NCI-H446 treated with DMSO at 0.1 percent for 48 hours (cell line): ENCODE data around the gene C1orf105.
"Not testable (repeated sequence)": the region's sequence is repeated elsewhere in the genome, so short reads cannot be mapped to it uniquely, and the experiment has no call there.

Experiments
- DNase-seq: peaks from one replicate; lab custom pipeline; 2025; lab: John Stamatoyannopoulos, UW

C1orf105 gene

GRCh38 chr1:172488393-172488792, 67.9 kb downstream of the C1orf105 start:
- DNase-seq = no peak

DNA sequence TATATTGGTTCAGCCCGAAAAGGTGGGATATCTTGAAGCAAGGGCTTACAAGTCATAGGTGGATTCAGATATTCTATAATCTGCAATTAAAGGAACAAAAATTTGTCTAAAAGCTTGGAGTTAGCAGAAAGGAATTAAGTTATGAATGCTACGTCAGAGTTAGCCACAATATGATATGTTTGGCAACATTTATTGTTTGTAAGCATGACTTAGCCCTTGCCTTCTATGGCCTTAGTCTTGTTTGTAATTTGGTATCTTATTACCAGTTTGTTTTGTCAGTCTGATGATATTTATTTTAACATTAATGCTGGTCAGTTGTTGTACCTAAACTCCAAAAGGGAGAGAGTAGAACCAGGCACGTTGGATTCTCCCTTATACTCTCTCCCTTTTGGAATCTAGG, 69.4 kb downstream of the C1orf105 start:
- no peak for DNase-seq

GRCh38 chr1:172492421-172492820, 71.9 kb downstream of the C1orf105 start:
- DNase-seq = no peak

- no peak for DNase-seq
These were observed 73.7 kb downstream of the C1orf105 start for GRCh38 chr1:172494166-172494565.

- DNase-seq = not testable (repeated sequence)
These were observed 75.6 kb downstream of the C1orf105 start for GRCh38 chr1:172496127-172496526.

GRCh38 chr1:172496678-172497077, 76.2 kb downstream of the C1orf105 start:
- no peak for DNase-seq

- no peak for DNase-seq
These were observed 76.7 kb downstream of the C1orf105 start for GRCh38 chr1:172497230-172497629.

- no peak for DNase-seq
These were observed 78.4 kb downstream of the C1orf105 start for GRCh38 chr1:172498857-172499256.

DNA sequence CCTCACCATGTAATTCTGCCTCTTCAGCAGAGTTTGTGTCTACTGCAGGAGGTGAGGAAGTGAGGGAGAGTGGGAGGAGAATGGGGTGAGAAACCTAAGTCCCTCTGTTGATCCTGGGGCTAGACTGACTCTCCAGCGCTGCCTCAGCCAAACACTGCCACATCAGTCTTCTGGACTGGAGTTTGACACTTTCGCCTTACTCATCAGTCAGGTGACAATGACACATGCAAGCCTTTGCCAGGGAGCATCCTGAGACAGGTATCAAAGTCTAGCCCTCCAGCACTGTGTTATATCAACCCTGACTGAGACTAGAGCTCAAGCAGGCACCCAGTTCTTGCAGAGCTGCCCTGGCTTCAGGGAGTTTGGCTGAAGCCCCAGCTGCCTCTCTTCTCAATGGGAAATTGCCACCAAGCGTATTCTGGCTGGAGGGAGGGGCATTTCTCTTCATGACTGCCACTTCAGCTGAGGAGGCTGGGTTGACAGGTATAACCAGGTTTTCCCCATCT, 79.2 kb downstream of the C1orf105 start:
- no peak for DNase-seq

DNA sequence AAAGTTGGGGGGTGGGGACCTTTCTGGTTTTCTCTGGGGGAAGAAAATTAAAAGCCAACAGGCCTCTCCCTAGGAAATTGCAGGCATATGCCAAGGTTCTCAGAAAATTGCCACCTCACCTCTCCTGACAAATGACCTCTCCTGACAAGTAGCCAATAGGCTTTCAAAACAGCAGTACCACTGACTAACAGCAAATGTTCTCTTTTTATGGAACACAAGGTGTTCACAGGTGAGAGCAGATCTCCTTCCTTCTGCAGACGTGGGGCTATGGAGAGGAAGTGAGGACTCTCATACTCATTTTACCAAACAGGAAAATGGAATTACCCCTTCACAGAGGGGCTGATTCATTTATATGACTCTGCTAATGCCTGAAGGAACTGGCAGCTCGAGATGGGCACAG, 79.7 kb downstream of the C1orf105 start:
- DNase-seq = no peak

DNA sequence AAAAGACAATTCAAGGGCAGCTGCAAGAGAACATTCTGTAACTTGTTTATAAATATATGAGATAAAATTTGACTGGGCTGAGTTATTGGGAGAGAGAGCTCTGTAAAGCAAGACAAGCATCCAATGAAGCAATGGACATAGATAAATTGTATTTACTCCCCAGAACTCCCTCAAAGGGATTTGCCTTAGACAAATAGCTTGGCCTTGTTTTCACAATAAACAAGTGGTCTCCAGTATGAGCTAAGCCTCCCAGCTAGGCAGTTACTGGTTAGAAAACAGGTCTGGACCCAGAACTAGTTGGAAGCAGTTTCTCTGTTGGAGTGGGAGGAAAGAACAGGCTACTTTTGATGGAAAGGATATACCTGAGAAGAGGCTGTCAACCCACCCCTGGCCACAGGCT, 87.3 kb downstream of the C1orf105 start:
- DNase-seq = no peak

DNA sequence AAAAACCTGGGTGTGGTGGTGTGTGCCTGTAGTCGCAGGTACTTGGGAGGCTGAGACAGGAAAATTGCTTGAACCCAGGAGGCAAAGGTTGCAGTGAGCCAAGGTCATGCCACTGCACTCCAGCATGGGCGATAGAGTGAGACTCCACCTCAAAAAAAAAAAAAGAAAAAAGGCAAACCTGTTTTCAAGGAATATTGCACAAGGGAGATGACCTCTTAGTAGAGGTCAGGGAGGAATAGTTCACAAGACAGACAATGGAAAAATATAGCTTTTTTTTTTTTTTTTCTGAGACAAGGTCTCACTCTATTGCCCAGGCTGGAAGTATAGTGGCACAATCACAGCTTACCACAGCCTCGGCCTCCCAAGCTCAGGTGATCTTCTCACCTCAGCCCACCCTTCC, 90.0 kb downstream of the C1orf105 start:
- DNase-seq = no peak

DNA sequence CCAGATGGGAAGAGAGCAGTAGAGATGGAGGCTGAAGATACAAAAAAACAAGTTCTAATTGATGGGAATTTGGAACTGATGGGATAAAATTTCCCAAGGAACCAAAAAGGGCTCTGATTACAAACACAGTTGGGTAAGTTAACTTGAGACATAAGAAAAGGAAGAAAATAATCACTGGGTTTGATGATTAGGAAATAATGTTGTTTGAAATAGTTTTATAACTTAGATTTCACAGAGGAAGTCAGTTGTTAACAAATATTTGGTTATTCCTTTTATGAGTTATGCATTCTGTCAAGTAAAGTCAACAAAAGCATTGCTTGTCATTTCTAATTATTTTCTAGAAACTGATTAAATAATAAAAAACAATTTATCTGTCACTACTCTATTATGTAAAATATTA, 92.1 kb downstream of the C1orf105 start:
- DNase-seq = no peak

- no peak for DNase-seq
These were observed 93.0 kb downstream of the C1orf105 start for GRCh38 chr1:172513479-172513878.

DNA sequence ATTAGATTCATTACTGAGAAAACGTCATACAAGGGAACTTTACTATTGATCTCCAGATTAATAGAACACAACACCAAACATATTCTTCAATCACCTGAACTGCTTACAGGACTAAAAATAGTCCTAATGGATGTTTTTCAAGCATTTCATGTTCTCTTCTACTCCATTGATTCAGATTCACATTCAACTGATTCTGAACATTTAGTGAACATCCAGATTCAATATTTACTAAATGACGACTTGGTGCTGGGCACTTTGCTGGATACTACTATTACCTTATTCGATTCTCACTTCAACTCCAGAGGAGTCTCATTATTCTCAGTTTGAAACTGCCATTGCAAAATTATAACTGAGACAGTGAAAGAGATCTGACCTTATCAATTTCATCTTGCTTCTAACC, 93.6 kb downstream of the C1orf105 start:
- no peak for DNase-seq

DNA sequence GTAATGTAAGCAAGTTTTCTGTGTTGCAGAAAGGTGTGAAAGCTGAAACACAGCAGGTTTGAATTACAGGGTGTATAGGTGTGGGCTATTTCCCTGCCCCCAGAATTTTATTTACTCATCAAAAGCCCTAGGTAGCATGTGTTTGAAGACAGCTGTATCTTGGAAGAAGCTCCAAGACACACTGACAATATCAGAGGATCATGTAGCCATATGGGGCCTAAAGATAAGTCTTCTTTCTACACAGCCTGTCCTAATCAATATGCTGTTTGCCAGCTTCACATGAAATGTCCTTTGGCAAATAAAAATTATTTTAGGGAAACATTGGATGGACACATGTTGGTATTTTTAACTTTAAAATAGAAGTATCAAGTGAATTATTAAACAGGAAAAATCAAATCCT, 95.0 kb downstream of the C1orf105 start:
- no peak for DNase-seq

DNA sequence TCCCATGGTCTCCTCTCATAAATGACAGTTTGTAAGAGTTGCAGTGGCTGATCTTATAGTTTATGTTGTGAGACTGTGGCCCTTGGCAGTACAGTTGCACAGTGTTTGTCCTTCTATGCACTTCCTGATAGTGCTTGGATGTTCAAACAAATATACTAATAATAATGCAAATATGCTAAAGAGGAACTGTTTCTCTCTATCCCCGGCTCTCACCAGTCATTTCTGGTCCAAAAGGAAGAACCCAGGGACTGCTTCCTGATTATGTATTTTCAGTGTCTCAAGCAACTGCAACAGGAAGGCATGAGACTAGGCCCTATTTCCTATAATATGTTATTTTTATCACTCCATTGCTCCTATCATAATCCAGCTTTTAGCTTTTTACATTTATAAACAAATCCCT, 95.4 kb downstream of the C1orf105 start:
- no peak for DNase-seq

DNA sequence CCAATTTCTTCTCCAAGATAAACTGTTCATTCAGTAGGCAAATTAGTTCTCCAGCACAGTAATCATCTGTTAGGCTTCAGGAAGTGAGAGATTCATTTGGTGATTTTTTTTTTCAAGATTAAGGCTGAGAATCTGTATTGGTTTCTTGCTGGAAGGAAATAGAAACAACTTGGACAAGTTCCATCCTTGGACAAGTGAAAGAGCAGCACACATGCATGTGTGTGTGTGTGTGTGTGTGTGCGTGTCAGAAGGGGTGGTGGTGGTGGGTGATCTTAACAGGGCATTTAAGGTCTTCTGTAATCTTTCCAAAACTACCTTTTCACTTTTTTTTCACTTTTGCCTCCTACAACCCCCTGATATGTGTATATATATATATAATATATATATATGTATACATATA, 96.6 kb downstream of the C1orf105 start:
- DNase-seq = no peak

DNA sequence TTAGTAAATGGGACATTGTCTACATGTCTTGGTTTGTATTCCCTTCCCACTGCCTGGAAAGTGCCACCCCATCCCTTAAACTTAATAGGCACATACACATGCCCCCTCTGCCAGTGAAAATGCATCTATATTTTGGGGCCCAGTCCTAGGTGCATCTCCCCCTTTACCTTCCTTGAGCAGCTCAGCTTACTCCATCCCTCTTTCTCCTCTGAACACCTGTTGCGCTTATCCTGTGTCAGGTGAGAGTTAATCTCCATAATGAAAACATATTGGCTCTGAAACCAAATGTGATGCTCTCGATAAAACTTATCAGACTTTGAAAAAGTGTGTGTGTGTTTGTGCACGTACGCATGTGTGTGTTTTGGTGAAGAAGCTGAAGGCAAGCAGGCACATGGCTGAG, 97.1 kb downstream of the C1orf105 start:
- DNase-seq = no peak
